H9 (cell line): Measurements from ENCODE around the gene GAS6. TPM values are rescaled to one million over a fixed set of nuclear protein-coding genes. Genes with fewer than 3 reads are reported as not detected.

Experiments
- DNase-seq: peaks from one replicate; pipeline ENCODE4 v3.0.0-alpha.2; 2017
- H2AFZ ChIP-seq: one replicate; pipeline ENCODE4 v1.6.1; 2013; ENCODE audit warnings: mild to moderate bottlenecking, low read length, control low read depth, moderate library complexity
- H2AK5ac ChIP-seq: 2 replicates; pipeline ENCODE4 v1.6.1; 2013; ENCODE audit warnings: low read length, control low read depth, mixed read lengths; ENCODE audit not compliant: insufficient read length
- H2BK120ac ChIP-seq: one replicate; pipeline ENCODE4 v1.6.1; 2013; ENCODE audit warnings: low read depth, mild to moderate bottlenecking, low read length, control low read depth, inconsistent platforms; ENCODE audit not compliant: poor library complexity, severe bottlenecking
- H2BK12ac ChIP-seq: 2 replicates; pipeline ENCODE4 v1.6.1; 2013; ENCODE audit warnings: low read length, control low read depth, mixed read lengths, low read depth; ENCODE audit not compliant: insufficient read length
- H2BK15ac ChIP-seq: 2 replicates; pipeline ENCODE4 v1.6.1; 2013; ENCODE audit warnings: low read depth, low read length, control low read depth
- H2BK20ac ChIP-seq: one replicate; pipeline ENCODE4 v1.6.1; 2013; ENCODE audit warnings: low read depth, mild to moderate bottlenecking, low read length, control low read depth, inconsistent platforms; ENCODE audit not compliant: poor library complexity, severe bottlenecking
- H2BK5ac ChIP-seq: 2 replicates; pipeline ENCODE4 v1.6.1; 2013; ENCODE audit warnings: low read length, control low read depth, mixed read lengths; ENCODE audit not compliant: insufficient read length
- H3K14ac ChIP-seq: 2 replicates; pipeline ENCODE4 v1.6.1; 2013; ENCODE audit warnings: low read length, control low read depth; ENCODE audit not compliant: insufficient read depth
- H3K18ac ChIP-seq: 2 replicates; pipeline ENCODE4 v1.6.1; 2013; ENCODE audit warnings: low read depth, mild to moderate bottlenecking, mixed read lengths, low read length, control low read depth; ENCODE audit not compliant: insufficient read length
- H3K23ac ChIP-seq: 2 replicates; pipeline ENCODE4 v1.6.1; 2013; ENCODE audit warnings: low read length, control low read depth, mixed read lengths, low read depth; ENCODE audit not compliant: insufficient read length
- H3K23me2 ChIP-seq: 2 replicates; pipeline ENCODE4 v1.6.1; 2013; ENCODE audit warnings: low read depth, mild to moderate bottlenecking, mixed read lengths, low read length, control low read depth; ENCODE audit not compliant: insufficient read length, poor library complexity, severe bottlenecking
- H3K27ac ChIP-seq: 2 replicates; pipeline ENCODE4 v1.5.1; 2013; ENCODE audit warnings: low read length, control low read depth, mixed read lengths, low read depth; ENCODE audit not compliant: insufficient read length
- H3K27me3 ChIP-seq: 2 replicates; pipeline ENCODE4 v1.6.1; 2013; ENCODE audit warnings: low read length, control low read depth, inconsistent platforms; ENCODE audit not compliant: insufficient read depth
- H3K4ac ChIP-seq: 2 replicates; pipeline ENCODE4 v1.6.1; 2013; ENCODE audit warnings: low read depth, mild to moderate bottlenecking, control low read depth, inconsistent platforms, low read length, moderate library complexity
- H3K4me1 ChIP-seq: 2 replicates; pipeline ENCODE4 v1.6.1; 2013; ENCODE audit warnings: low read length, control low read depth, inconsistent platforms; ENCODE audit not compliant: insufficient read depth
- H3K4me2 ChIP-seq: 2 replicates; pipeline ENCODE4 v1.6.1; 2013; ENCODE audit warnings: low read length, control low read depth, mixed read lengths; ENCODE audit not compliant: insufficient read length, insufficient read depth
- H3K56ac ChIP-seq: 2 replicates; pipeline ENCODE4 v1.6.1; 2013; ENCODE audit warnings: low read depth, mild to moderate bottlenecking, mixed read lengths, low read length, control low read depth; ENCODE audit not compliant: insufficient read length
- H3K79me1 ChIP-seq: 2 replicates; pipeline ENCODE4 v1.6.1; 2013; ENCODE audit warnings: low read depth, mild to moderate bottlenecking, moderate library complexity, low read length, control low read depth, inconsistent platforms; ENCODE audit not compliant: insufficient read depth, poor library complexity, severe bottlenecking
- H3K79me2 ChIP-seq: 2 replicates; pipeline ENCODE4 v1.6.1; 2013; ENCODE audit warnings: low read length, control low read depth, inconsistent platforms; ENCODE audit not compliant: insufficient read depth
- H3K9ac ChIP-seq: 2 replicates; pipeline ENCODE4 v1.6.1; 2013; ENCODE audit warnings: low read length, control low read depth, mixed read lengths; ENCODE audit not compliant: insufficient read length; ENCODE audit errors: extremely low read depth
- H3K9me3 ChIP-seq: one replicate; pipeline ENCODE4 v1.6.1; 2013; ENCODE audit warnings: low read depth, low read length, inconsistent platforms; ENCODE audit not compliant: control insufficient read depth
- H3T11ph ChIP-seq: one replicate; pipeline ENCODE4 v1.6.1; 2013; ENCODE audit warnings: mild to moderate bottlenecking, low read length, control low read depth, inconsistent platforms
- H4K20me1 ChIP-seq: one replicate; pipeline ENCODE4 v1.6.1; 2013; ENCODE audit not compliant: control insufficient read depth, insufficient read length, insufficient read depth
- H4K5ac ChIP-seq: 2 replicates; pipeline ENCODE4 v1.6.1; 2013; ENCODE audit warnings: low read depth, mild to moderate bottlenecking, mixed read lengths, low read length, control low read depth; ENCODE audit not compliant: insufficient read length
- H4K8ac ChIP-seq: replicated peaks from 2 replicates; pipeline ENCODE4 v1.6.1; 2013; ENCODE audit warnings: low read length, control low read depth, mixed read lengths, low read depth; ENCODE audit not compliant: insufficient read length
- H4K91ac ChIP-seq: 2 replicates; pipeline ENCODE4 v1.6.1; 2013; ENCODE audit warnings: low read depth, mild to moderate bottlenecking, moderate library complexity, mixed read lengths, low read length, control low read depth; ENCODE audit not compliant: insufficient read length
- H3K27ac Mint-ChIP-seq, 3 experiments: 2 replicates in 2 of 3; 3 replicates in 1 of 3; pipeline ENCODE4 v1.8.0; 2020 to 2021; ENCODE audit warnings: mixed read lengths in 3 of 3, mild to moderate bottlenecking in 1 of 3, moderate library complexity in 1 of 3
- H3K27me3 Mint-ChIP-seq: 2 replicates; pipeline ENCODE4 v1.8.0; 2021; ENCODE audit warnings: low read depth, mild to moderate bottlenecking, moderate library complexity, mixed read lengths
- H3K36me3 Mint-ChIP-seq, 3 experiments: 2 replicates in 2 of 3; 3 replicates in 1 of 3; pipeline ENCODE4 v1.8.0; 2020 to 2021; ENCODE audit warnings: low read depth in 3 of 3, mixed read lengths in 3 of 3; ENCODE audit not compliant: insufficient read depth in 1 of 3
- H3K4me1 Mint-ChIP-seq, 2 experiments: 2 replicates each; pipeline ENCODE4 v1.8.0; 2020; ENCODE audit warnings: mixed read lengths in 2 of 2
- H3K4me3 Mint-ChIP-seq, 2 experiments: 2 replicates in 1 of 2; 3 replicates in 1 of 2; pipeline ENCODE4 v1.8.0; 2020 to 2021; ENCODE audit warnings: mild to moderate bottlenecking in 2 of 2, mixed read lengths in 2 of 2, moderate library complexity in 1 of 2
- H3K9me3 Mint-ChIP-seq, 2 experiments: 2 replicates in 1 of 2; 3 replicates in 1 of 2; pipeline ENCODE4 v1.8.0; 2020; ENCODE audit warnings: mild to moderate bottlenecking in 2 of 2, mixed read lengths in 2 of 2, moderate library complexity in 1 of 2
- WGBS: extraction: QIAGEN DNeasy Blood & Tissue Kit; methylation state at CpG from one replicate; pipeline ENCODE4 v1.1.7; 2013; ENCODE audit warnings: missing lambda C conversion rate, low lambda C conversion rate, mixed read lengths; ENCODE audit not compliant: insufficient read length; ENCODE audit errors: extremely low coverage; 5-methylcytosine and 5-hydroxymethylcytosine counted together
- total RNA-seq: library from RNA; stranded (reverse); gene quantifications from 2 replicates; pipeline ENCODE4 v1.2.1, GENCODE V29; 2021
- TF ChIP-seq, protein P1 (sequence below): fragments of 200-600 bp; sonication (generic); conservative IDR thresholded peaks from 3 replicates; pipeline ENCODE4 v1.8.0; 2021; ENCODE audit warnings: antibody characterized with exemption, mild to moderate bottlenecking

GAS6 gene
- total RNA-seq, 1 experiment from 2014 or later, result 20.5 TPM

GRCh38 chr13:113883921-113884804, 20.3 kb upstream of the GAS6 start:
- H3K36me3 Mint-ChIP-seq, result peaks cover 0 to under 1% (median 0%) of the 10 kb centered on the region in 3 experiments; a peak in 4 of 7 replicates
- H2AFZ ChIP-seq, result no peak overlapping the region

More at GRCh38 chr13:113883921-113884804, 20.3 kb upstream of the GAS6 start:
- no peaks in the 10 kb centered on the region for H4K20me1 ChIP-seq
- H2BK120ac ChIP-seq, result no peak overlapping the region
- H3K14ac ChIP-seq, result no peak overlapping the region
- H3K9me3 ChIP-seq, result no peaks in the 10 kb centered on the region
- no peak overlapping the region for H2BK20ac ChIP-seq
- H3K9ac ChIP-seq, result no peak overlapping the region
- H4K91ac ChIP-seq, result no peak overlapping the region
- peak overlapping the region in 1 of 3 experiments; percentile 57; a peak in 1 of 7 replicates for H3K27ac Mint-ChIP-seq
- H2BK5ac ChIP-seq, result no peak overlapping the region
- no peak overlapping the region for H4K5ac ChIP-seq
- H3K18ac ChIP-seq, result no peak overlapping the region
- no peak overlapping the region for H2AK5ac ChIP-seq
- H3K4ac ChIP-seq, result no peak overlapping the region
- WGBS, result no CpG with 5 or more reads among the region's 51 CpGs
- no peak overlapping the region for H4K8ac ChIP-seq
- H3K79me1 ChIP-seq, result no peaks in the 10 kb centered on the region
- H3K27me3 Mint-ChIP-seq, result peaks cover 7% of the 10 kb centered on the region; the same call in 1 of the 2 replicates
- no peak overlapping the region for H3K4me2 ChIP-seq
- H3K27me3 ChIP-seq, result no peaks in the 10 kb centered on the region
- no peaks in the 10 kb centered on the region for H3K79me2 ChIP-seq
- TF ChIP-seq, protein P1, sequence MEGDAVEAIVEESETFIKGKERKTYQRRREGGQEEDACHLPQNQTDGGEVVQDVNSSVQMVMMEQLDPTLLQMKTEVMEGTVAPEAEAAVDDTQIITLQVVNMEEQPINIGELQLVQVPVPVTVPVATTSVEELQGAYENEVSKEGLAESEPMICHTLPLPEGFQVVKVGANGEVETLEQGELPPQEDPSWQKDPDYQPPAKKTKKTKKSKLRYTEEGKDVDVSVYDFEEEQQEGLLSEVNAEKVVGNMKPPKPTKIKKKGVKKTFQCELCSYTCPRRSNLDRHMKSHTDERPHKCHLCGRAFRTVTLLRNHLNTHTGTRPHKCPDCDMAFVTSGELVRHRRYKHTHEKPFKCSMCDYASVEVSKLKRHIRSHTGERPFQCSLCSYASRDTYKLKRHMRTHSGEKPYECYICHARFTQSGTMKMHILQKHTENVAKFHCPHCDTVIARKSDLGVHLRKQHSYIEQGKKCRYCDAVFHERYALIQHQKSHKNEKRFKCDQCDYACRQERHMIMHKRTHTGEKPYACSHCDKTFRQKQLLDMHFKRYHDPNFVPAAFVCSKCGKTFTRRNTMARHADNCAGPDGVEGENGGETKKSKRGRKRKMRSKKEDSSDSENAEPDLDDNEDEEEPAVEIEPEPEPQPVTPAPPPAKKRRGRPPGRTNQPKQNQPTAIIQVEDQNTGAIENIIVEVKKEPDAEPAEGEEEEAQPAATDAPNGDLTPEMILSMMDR, result no peak
- H3K4me3 Mint-ChIP-seq, result no peak overlapping the region
- no peak overlapping the region for H3K27ac ChIP-seq
- peaks cover 6 to 7% of the 10 kb centered on the region in 2 experiments; a peak in 3 of 4 replicates for H3K4me1 Mint-ChIP-seq
- no peak overlapping the region for H2BK12ac ChIP-seq
- no peaks in the 10 kb centered on the region for H3K9me3 Mint-ChIP-seq
- DNase-seq, result no peak
- H3K4me1 ChIP-seq, result no peaks in the 10 kb centered on the region
- H2BK15ac ChIP-seq, result no peak overlapping the region
- no peak overlapping the region for H3T11ph ChIP-seq
- H3K56ac ChIP-seq, result no peak overlapping the region
- no peaks in the 10 kb centered on the region for H3K23me2 ChIP-seq
- no peak overlapping the region for H3K23ac ChIP-seq
